Activated naive CD8-positive, alpha-beta T cell treated with anti-CD3 and anti-CD28 coated beads, Interleukin-2, amount 10 ng/mL, durations not matched to agents 7 days and 5 days (primary cell): Measurements from ENCODE around the gene CISTR. TPM values are rescaled to one million over a fixed set of nuclear protein-coding genes. Genes with fewer than 3 reads are reported as not detected.

ENCODE experiments used
- ATAC-seq: fragments of 150-1000 bp; cut with Tn5 transposase; one replicate; pipeline ENCODE4 v1.10.0; 2021; ENCODE audit warnings: low read depth, moderate library complexity
- POLR2A ChIA-PET: fragments of 350-600 bp; sonication (Branson Sonifier 250); formaldehyde crosslinking; loops from one replicate; lab custom pipeline; 2021; ENCODE audit warnings: antibody characterized with exemption; lab: Charles Lee
- DNase-seq: peaks from one replicate; pipeline ENCODE4 v3.0.0; 2021
- H3K27ac Mint-ChIP-seq: one replicate; pipeline ENCODE4 v1.8.0; 2022; ENCODE audit warnings: mild to moderate bottlenecking, mixed read lengths
- H3K27me3 Mint-ChIP-seq: one replicate; pipeline ENCODE4 v1.8.0; 2022; ENCODE audit warnings: mild to moderate bottlenecking, moderate library complexity, mixed read lengths
- H3K36me3 Mint-ChIP-seq: one replicate; pipeline ENCODE4 v1.8.0; 2021; ENCODE audit warnings: mild to moderate bottlenecking, mixed read lengths
- H3K4me1 Mint-ChIP-seq: one replicate; pipeline ENCODE4 v1.8.0; 2021; ENCODE audit warnings: mixed read lengths
- H3K4me3 Mint-ChIP-seq: one replicate; pipeline ENCODE4 v1.8.0; 2022; ENCODE audit warnings: mild to moderate bottlenecking, moderate library complexity, mixed read lengths
- H3K9me3 Mint-ChIP-seq: one replicate; pipeline ENCODE4 v1.8.0; 2021; ENCODE audit warnings: mixed read lengths
- total RNA-seq, 2 experiments: library from RNA; stranded (reverse); gene quantifications; one replicate each; pipeline ENCODE4 v1.2.3, GENCODE V29; 2021

Gene CISTR
- total RNA-seq, 2 experiments from 2014 or later = not detected

DNA sequence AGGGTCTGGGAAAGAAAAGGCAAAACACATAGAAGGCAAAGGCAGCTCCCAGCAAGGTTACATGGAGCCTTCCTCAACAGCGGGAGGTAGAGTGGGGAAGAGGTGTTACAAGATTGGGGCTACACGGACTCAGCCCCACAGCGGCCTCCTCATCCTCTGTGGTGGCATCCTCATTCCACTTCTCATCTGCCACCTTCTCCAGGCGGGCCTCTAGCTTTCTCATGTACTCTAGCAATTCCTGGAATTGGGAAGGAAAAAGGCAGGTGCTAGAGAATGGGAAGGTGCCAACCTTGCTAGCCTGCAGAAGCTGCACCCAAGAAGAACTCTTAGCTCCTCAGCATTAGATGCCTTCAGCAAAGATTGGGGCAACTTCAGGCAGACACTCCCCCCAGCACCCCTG is 37.8 kb downstream of the CISTR start:
- no peak for DNase-seq
- peaks cover 4% of the 10 kb centered on the region for H3K27me3 Mint-ChIP-seq
- POLR2A ChIA-PET = no interaction called here
- no peaks in the 10 kb centered on the region for H3K9me3 Mint-ChIP-seq
- peaks cover 2% of the 10 kb centered on the region for H3K36me3 Mint-ChIP-seq
- H3K4me1 Mint-ChIP-seq = no peaks in the 10 kb centered on the region
- H3K4me3 Mint-ChIP-seq = no peak overlapping the region
- ATAC-seq = no peak
- H3K27ac Mint-ChIP-seq = no peak overlapping the region

DNA sequence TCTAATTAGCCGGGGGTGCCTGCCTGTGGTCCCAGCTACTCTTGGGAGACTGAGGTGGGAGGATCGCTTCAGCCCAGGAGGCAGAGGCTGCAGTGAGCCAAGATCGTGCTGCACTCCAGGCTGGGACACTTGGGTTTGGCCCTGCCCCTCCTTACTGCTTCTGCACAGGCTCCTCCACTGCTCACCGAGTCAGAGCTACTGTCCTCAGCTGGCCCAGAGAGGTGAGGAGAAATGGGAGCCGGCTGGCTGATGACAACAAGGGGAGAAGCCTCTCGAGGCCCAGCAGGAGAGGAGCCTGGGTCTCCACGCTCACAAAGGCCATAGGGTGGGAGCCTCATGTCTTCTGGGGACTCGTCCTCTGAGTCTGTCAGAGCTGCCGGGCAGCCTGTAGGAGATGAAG is 38.3 kb downstream of the CISTR start:
- H3K27me3 Mint-ChIP-seq = peaks cover 7% of the 10 kb centered on the region
- H3K4me1 Mint-ChIP-seq = no peaks in the 10 kb centered on the region
- H3K36me3 Mint-ChIP-seq = peaks cover 2% of the 10 kb centered on the region
- POLR2A ChIA-PET = no interaction called here
- no peak overlapping the region for H3K4me3 Mint-ChIP-seq
- no peaks in the 10 kb centered on the region for H3K9me3 Mint-ChIP-seq
- no peak for DNase-seq
- ATAC-seq = no peak
- H3K27ac Mint-ChIP-seq = no peak overlapping the region

DNA sequence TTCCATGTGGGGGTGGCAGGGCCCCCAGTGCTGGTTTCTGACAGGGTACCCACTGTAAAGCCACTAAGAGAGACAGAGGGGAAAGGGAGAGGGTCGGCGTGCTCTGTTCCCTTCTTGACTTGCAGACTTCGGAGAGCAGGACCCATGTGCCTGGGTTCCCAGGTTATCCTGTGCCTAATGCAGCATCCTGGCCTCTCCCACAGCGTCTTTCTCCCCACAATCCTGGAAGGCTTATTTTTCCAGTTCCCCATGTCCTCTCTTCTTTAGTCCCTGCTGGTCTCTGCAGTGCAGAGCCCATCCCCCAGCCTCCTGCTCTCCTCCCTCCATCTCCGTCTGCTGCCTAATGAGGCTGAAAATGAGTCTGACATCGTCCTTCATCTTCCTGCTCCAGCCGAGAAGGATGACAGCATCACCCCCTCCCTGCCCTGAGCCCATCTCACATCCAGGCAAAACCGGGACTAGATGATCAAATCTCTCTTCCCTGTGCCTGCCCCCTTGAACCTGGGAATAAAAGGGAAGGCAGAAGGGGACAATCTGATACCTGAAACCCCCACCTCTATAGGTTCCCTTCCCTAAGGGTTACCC is 39.6 kb downstream of the CISTR start:
- H3K4me3 Mint-ChIP-seq = no peak overlapping the region
- DNase-seq (no peak), ATAC-seq (no peak)
- no peak overlapping the region for H3K27ac Mint-ChIP-seq
- peaks cover 13% of the 10 kb centered on the region for H3K27me3 Mint-ChIP-seq
- no peaks in the 10 kb centered on the region for H3K9me3 Mint-ChIP-seq
- H3K36me3 Mint-ChIP-seq = peaks cover 2% of the 10 kb centered on the region
- POLR2A ChIA-PET = no interaction called here
- H3K4me1 Mint-ChIP-seq = no peaks in the 10 kb centered on the region

DNA sequence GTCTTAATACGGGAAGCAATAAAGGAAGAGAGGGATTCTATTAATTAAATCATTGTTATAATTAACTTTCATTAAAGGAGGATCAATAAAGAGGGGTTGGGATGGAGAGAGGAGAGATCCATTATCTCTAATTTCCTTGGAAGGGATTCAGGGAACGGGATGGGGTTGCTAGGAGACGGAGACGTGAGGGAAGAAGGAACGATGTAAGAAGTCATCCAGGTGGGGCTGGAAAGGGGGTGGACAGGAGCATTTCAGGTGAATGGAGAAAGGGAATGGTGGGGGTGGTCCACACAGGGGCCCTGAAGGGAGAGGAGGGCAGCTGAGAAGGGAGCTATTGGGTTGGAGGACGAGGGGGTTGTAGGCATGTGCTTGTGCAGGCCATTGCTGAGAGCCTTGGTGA is 41.7 kb downstream of the CISTR start:
- DNase-seq = no peak
- no peaks in the 10 kb centered on the region for H3K9me3 Mint-ChIP-seq
- H3K4me3 Mint-ChIP-seq = no peak overlapping the region
- H3K36me3 Mint-ChIP-seq = peaks cover 2% of the 10 kb centered on the region
- H3K27ac Mint-ChIP-seq = no peak overlapping the region
- H3K27me3 Mint-ChIP-seq = peaks cover 26% of the 10 kb centered on the region
- H3K4me1 Mint-ChIP-seq = no peaks in the 10 kb centered on the region
- POLR2A ChIA-PET = no interaction called here
- no peak for ATAC-seq

DNA sequence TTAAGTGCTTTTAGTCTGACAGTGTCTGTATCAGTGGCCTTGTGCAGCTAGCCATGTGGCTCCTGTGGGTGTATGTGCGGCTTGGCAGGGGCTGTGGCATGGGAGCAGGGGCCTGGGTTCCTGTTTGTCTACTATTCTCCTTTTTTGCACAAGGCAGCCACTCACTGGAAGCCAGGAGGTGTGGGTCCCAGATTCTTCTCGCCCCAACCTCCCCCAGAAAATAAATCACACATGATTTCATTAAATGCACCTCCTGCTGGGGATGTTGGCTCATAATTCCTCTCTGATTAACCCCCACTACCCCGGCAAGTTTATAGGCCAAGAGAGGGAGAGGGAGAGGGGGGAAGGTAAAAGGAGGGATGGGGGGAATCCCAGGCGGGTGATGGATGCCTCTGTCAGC is 42.1 kb downstream of the CISTR start:
- Mint-ChIP-seq H3K27me3 (peaks cover 30% of the 10 kb centered on the region), H3K9me3 (no peaks in the 10 kb centered on the region), H3K4me1 (no peaks in the 10 kb centered on the region), H3K27ac (no peak overlapping the region), H3K36me3 (peaks cover 2% of the 10 kb centered on the region), H3K4me3 (no peak overlapping the region)
- no peak for DNase-seq
- ATAC-seq = no peak
- POLR2A ChIA-PET = no interaction called here

DNA sequence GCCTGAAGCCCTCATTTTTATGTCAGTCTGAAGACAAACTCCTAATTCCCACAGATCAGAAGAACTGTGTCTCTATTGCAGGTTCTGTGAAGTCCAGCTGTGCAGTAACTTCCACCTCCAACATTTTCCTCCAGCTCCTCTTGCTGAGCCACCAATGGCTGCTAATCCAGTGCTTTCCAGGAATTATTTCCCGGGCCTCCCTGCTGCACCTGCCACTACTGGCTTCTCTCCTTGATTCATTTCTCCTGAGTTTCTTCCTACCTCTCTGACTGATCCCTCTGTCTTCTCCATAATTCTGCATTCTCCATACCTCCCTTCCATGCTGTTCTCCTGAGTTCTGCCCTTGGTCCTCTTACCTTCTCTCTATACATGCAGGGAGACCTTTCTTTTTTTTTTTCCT is 45.7 kb downstream of the CISTR start:
- POLR2A ChIA-PET = no interaction called here
- no peak for ATAC-seq
- no peaks in the 10 kb centered on the region for H3K9me3 Mint-ChIP-seq
- H3K4me3 Mint-ChIP-seq = no peak overlapping the region
- H3K4me1 Mint-ChIP-seq = peaks cover 2% of the 10 kb centered on the region
- peaks cover 57% of the 10 kb centered on the region for H3K27me3 Mint-ChIP-seq
- no peaks in the 10 kb centered on the region for H3K36me3 Mint-ChIP-seq
- H3K27ac Mint-ChIP-seq = no peak overlapping the region
- DNase-seq = no peak

DNA sequence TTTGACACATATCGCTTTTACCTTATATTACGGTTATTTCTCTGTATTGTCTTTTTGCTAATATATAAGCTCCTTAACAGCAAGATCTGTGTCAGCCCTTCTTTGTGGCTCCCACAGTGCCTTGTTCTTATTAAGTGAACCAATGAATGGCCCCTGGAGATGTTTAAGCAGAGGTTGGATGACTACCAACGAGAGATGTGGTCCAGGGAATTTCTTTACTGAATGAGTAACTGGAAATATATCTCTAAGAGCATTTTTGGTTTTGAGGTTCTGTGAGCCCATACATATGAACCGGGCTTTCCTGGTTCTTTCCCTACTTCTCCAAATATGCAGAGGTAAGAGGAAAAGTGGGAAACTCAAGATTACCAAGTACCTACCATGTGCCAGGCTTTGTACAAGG is 48.0 kb downstream of the CISTR start:
- peaks cover 2% of the 10 kb centered on the region for H3K4me1 Mint-ChIP-seq
- H3K27me3 Mint-ChIP-seq = peaks cover 72% of the 10 kb centered on the region
- H3K27ac Mint-ChIP-seq = no peak overlapping the region
- DNase-seq (no peak), ATAC-seq (no peak)
- POLR2A ChIA-PET = no interaction called here
- H3K36me3 Mint-ChIP-seq = no peaks in the 10 kb centered on the region
- no peaks in the 10 kb centered on the region for H3K9me3 Mint-ChIP-seq
- H3K4me3 Mint-ChIP-seq = no peak overlapping the region

DNA sequence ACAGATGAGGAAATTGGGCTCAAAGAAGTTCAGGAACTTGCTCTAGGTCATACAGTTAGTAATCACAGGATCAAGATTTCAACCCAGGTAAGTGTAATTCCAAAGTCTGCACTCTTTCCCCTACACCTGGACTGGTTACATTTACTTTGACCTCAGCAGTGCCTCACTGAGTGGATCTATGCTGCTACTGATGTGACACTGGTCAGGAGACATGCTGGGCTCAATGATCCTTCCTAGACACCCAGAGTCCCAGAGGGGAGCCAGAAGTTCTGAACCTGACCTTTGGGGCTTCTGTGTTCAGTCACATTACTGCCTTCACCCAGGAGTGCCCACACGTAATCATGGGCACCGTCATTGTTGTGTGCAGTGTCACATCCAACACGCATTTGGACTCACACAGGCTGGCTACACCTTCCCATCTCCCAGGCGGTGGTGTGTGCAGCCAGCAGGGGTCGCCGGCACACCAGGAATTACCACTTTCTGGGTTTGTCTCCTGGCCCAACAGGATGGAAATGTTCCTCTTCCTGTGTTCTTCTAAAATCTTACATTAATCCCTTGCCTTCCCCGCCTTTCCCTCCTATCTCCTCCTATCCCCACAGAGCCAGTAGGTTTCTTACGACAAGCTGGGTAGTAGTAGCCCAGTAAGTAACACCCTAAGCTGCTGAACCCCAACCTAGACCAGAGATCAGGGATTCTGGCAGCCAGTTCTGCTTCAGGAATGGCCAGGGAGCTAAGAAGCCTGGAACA is 50.1 kb downstream of the CISTR start:
- no peak overlapping the region for H3K4me3 Mint-ChIP-seq
- no peaks in the 10 kb centered on the region for H3K9me3 Mint-ChIP-seq
- DNase-seq = peak; percentile 80
- no peaks in the 10 kb centered on the region for H3K36me3 Mint-ChIP-seq
- peaks cover 7% of the 10 kb centered on the region for H3K4me1 Mint-ChIP-seq
- peaks cover 82% of the 10 kb centered on the region for H3K27me3 Mint-ChIP-seq
- POLR2A ChIA-PET = interaction anchor here (1.3 kb wide), 1 partner anchor 42 kb away, joined by 7 read pairs; no protein-coding TSS in a partner anchor
- H3K27ac Mint-ChIP-seq = no peak overlapping the region
- ATAC-seq = peak; percentile 89

DNA sequence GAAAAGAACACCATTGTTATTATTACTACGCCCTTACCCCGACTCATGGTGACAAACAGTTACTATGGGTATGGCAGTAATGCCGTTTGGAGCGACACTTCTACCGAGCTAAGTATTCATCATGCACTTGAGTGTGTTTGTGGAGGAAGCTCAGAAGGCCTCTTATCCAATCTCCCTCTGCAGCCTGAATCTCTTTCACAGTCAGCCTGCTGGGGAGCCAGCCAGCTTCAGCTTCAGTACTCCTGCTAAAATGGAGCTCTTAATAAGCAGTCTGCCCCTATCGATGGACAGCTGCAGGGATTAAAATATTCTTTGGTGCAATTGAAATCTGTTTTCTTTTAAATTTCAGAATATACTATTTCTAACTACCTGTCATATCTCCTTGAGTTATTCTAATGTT is 51.2 kb downstream of the CISTR start:
- DNase-seq = no peak
- Mint-ChIP-seq H3K36me3 (no peaks in the 10 kb centered on the region), H3K27ac (no peak overlapping the region), H3K27me3 (peaks cover 83% of the 10 kb centered on the region), H3K4me1 (peaks cover 14% of the 10 kb centered on the region), H3K9me3 (no peaks in the 10 kb centered on the region), H3K4me3 (no peak overlapping the region)
- POLR2A ChIA-PET = interaction anchor here (0.5 kb wide), 1 partner anchor 44 kb away, joined by 3 read pairs; no protein-coding TSS in a partner anchor
- ATAC-seq = no peak

DNA sequence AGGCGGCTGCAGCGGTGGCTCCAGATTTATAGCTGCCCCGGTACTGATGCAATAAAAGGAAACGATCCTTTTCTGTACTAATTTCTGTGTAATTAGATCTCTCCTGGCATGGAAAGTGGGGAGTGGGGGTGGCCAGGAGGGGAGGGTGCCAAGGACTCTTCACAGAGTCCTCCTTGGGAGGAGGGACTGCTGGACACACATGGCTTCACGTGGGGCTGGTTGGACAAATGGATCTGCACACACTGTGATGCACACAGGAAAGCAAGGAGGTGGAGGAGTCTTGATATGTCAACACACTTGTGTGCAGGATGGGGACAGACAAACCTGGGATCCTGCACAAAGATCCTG is 52.1 kb downstream of the CISTR start:
- Mint-ChIP-seq H3K27me3 (peaks cover 86% of the 10 kb centered on the region), H3K27ac (no peak overlapping the region)

DNA sequence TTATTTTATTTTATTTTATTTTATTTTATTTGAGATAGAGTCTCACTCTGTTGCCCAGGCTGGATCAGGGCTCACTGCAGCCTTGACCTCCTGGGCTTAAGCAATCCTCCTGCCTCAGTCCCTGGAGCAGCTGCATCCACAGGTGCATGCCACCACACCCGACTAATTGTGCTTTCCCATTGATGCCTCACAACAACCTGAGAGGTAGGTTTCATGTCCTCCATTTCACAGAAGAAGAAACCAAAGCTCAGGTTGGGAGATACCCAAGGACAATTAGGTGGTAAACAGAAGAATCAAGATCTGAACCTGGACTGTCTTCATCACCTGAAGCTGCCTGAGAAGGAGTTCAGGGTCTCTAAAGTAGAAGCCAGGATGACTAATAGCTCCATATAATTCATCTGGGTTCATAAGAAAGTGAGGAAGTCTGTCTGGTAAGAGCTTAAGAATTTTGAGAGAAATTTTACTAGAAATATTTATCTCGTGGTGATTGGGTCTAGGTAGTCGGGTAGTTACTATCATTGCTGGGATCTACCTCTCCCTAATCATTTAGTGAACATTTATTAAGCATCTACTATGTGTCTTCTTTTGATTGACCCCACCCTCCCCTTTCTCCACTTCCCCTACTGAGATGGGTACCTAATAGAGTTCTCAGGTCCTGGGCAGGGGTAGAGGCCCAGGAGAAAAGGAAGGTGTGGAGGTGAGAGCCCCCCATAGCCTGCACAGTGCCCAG is 52.7 kb downstream of the CISTR start:
- DNase-seq (no peak), ATAC-seq (no peak)
- Mint-ChIP-seq H3K27ac (no peak overlapping the region), H3K9me3 (no peaks in the 10 kb centered on the region), H3K4me3 (no peak overlapping the region), H3K36me3 (no peaks in the 10 kb centered on the region), H3K4me1 (peaks cover 26% of the 10 kb centered on the region), H3K27me3 (peaks cover 87% of the 10 kb centered on the region)
- POLR2A ChIA-PET = no interaction called here

More for the DNA sequence above, 52.1 kb downstream of the CISTR start:
- ATAC-seq = no peak
- Mint-ChIP-seq H3K4me3 (no peak overlapping the region), H3K4me1 (peaks cover 21% of the 10 kb centered on the region), H3K9me3 (no peaks in the 10 kb centered on the region), H3K36me3 (no peaks in the 10 kb centered on the region)
- POLR2A ChIA-PET = no interaction called here
- no peak for DNase-seq

DNA sequence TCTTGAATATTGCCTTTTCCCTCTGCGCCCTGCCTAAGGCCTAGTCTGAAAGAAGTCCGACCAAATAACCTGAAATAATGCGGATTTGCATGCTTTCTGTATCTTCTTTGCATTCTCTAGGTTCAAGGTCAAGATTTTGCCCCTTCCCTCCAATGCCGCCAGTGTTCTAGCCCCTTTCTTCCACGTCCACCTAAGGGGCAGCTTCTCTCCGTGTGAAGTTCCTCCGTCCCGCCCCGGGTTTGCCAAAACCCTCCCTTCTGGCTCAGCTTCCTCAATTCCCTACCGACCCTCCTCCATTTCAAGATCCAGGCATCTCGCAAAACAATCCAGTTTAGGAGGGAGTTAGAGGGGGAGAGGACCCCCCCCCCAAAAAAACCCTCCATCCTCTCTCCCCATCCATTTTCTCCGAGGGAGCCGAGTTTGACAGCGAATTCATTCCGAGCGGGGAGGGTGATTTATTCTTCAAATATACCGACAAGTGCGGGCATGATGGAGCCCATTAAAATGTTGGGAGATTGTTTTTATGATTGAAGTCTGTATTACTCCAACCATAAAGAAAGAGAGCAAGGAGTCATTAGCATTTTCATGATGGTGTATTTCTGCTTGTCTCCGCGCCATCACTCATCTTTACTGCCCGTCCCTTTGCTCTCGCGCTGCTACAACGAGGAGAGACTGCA is 55.0 kb downstream of the CISTR start:
- Mint-ChIP-seq H3K27me3 (peaks cover 81% of the 10 kb centered on the region), H3K36me3 (no peaks in the 10 kb centered on the region), H3K27ac (no peak overlapping the region), H3K4me3 (peak overlapping the region; percentile 5), H3K4me1 (peaks cover 24% of the 10 kb centered on the region), H3K9me3 (no peaks in the 10 kb centered on the region)
- POLR2A ChIA-PET = no interaction called here
- ATAC-seq (no peak), DNase-seq (no peak)
